Activated CD4-positive, CD25-positive, alpha-beta regulatory T cell treated with anti-CD3 and anti-CD28 coated beads, Interleukin-2, amount 50 U/mL, for 72 hours (primary cell): ENCODE data around the gene PAOX.

Source experiments
- DNase-seq: peaks from one replicate; pipeline ENCODE4 v3.0.0; 2021

PAOX gene

DNA sequence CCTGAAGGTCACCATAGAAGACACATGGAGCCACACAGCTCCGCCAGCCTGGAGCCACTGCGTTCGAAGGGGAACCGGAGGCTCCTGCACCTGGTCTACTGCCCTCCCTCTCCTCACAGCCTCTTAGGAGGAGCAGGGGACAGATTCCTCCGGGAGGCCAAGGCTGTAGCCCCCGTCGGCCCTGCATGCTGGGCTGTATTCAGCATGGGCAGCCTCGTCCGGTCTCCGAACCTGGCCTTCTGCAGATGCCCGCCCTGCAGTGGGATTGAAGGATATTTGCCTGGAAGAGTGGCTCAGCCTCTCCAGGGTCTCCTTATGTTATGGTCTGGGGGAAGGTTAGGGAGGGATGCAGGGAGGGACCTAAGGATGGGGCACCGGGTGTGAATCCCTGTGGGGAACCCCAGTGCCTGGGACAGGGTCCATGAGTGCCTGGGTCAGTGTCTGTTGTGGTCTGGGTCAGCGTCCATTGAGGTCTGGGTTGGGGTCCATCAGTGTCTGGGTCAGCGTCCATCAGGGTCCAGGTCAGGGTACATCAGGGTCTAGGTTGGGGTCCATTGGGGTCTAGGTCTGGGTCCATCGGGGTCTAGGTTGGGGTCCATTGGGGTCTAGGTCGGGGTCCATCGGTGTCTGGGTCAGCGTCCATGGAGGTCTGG lies 61.7 kb downstream of the PAOX start:
- DNase-seq = no peak
